ENCODE results near the gene ERG28.

Gene ERG28

GRCh38 chr14:75654127-75654732 is 6.4 kb downstream of the ERG28 start:
- Histone ChIP-seq H3F3A (ENCODE audit: insufficient read depth) (peaks cover 17% of the 10 kb centered on the region), H3K4me2 (ENCODE audit: low read depth, low read length, poor library complexity, severe bottlenecking) (no peak overlapping the region), H3K27me3 (ENCODE audit: low read length) (no peaks in the 10 kb centered on the region), H3K4me3 (ENCODE audit: insufficient read depth, low read length, poor library complexity, severe bottlenecking) (no peak overlapping the region), H2AFZ (ENCODE audit: low read depth, low read length, severe bottlenecking) (no peak overlapping the region), H3K36me3 (ENCODE audit: low read length) (peaks cover 10% of the 10 kb centered on the region; the same call in 1 of the 2 replicates), H4K20me1 (ENCODE audit: low read depth, low read length) (no peaks in the 10 kb centered on the region), H3K9me3 (ENCODE audit: insufficient read depth, low read length) (no peaks in the 10 kb centered on the region), H3K27ac (ENCODE audit: low read depth, low read length) (no peak overlapping the region), H3K9ac (ENCODE audit: low read length) (no peak overlapping the region), H3K9me2 (replicated peaks; ENCODE audit: insufficient read depth, low read length) (no peaks in the 10 kb centered on the region), H3K79me2 (ENCODE audit: insufficient read depth, low read length) (peaks cover 14% of the 10 kb centered on the region; the same call in 1 of the 2 replicates)
- TF ChIP-seq EZH2phosphoT487 (conservative IDR thresholded peaks at IDR 0.05; ENCODE audit: low read length) (no peak), CTCF (IDR thresholded peaks at IDR 0.05; ENCODE audit: insufficient read depth, low read length, poor library complexity, severe bottlenecking) (peak; percentile 83)

- H4K20me1 ChIP-seq (ENCODE audit: low read depth, low read length): no peaks in the 10 kb centered on the region
- H3K4me2 ChIP-seq (ENCODE audit: low read depth, low read length, poor library complexity, severe bottlenecking): no peak overlapping the region
- H3K27me3 ChIP-seq (ENCODE audit: low read length): no peaks in the 10 kb centered on the region
- H3K79me2 ChIP-seq (ENCODE audit: insufficient read depth, low read length): peaks cover 8% of the 10 kb centered on the region; the same call in 1 of the 2 replicates
- no peaks in the 10 kb centered on the region for H3K9me2 ChIP-seq (replicated peaks; ENCODE audit: insufficient read depth, low read length)
- H3F3A ChIP-seq (ENCODE audit: insufficient read depth): peaks cover 17% of the 10 kb centered on the region
- no peak overlapping the region for H2AFZ ChIP-seq (ENCODE audit: low read depth, low read length, severe bottlenecking)
- H3K4me3 ChIP-seq (ENCODE audit: insufficient read depth, low read length, poor library complexity, severe bottlenecking): no peak overlapping the region
- no peaks in the 10 kb centered on the region for H3K9me3 ChIP-seq (ENCODE audit: insufficient read depth, low read length)
- H3K27ac ChIP-seq (ENCODE audit: low read depth, low read length): no peak overlapping the region
- no peak for TF ChIP-seq CTCF (IDR thresholded peaks at IDR 0.05; ENCODE audit: insufficient read depth, low read length, poor library complexity, severe bottlenecking)
- no peak for TF ChIP-seq EZH2phosphoT487 (conservative IDR thresholded peaks at IDR 0.05; ENCODE audit: low read length)
- no peak overlapping the region for H3K9ac ChIP-seq (ENCODE audit: low read length)
- H3K36me3 ChIP-seq (ENCODE audit: low read length): peaks cover 10% of the 10 kb centered on the region; the same call in 1 of the 2 replicates
Measured at GRCh38 chr14:75653563-75653962, 7.1 kb downstream of the ERG28 start.

GRCh38 chr14:75650253-75651058 is 10.2 kb downstream of the ERG28 start:
- TF ChIP-seq CTCF (IDR thresholded peaks at IDR 0.05; ENCODE audit: insufficient read depth, low read length, poor library complexity, severe bottlenecking) (no peak), EZH2phosphoT487 (conservative IDR thresholded peaks at IDR 0.05; ENCODE audit: low read length) (no peak)
- no peak overlapping the region for H3K27ac ChIP-seq (ENCODE audit: low read depth, low read length)
- H3K4me3 ChIP-seq (ENCODE audit: insufficient read depth, low read length, poor library complexity, severe bottlenecking): no peak overlapping the region
- H2AFZ ChIP-seq (ENCODE audit: low read depth, low read length, severe bottlenecking): no peak overlapping the region
- no peaks in the 10 kb centered on the region for H3K9me2 ChIP-seq (replicated peaks; ENCODE audit: insufficient read depth, low read length)
- no peaks in the 10 kb centered on the region for H3K9me3 ChIP-seq (ENCODE audit: insufficient read depth, low read length)
- no peaks in the 10 kb centered on the region for H3K27me3 ChIP-seq (ENCODE audit: low read length)
- no peak overlapping the region for H3K4me2 ChIP-seq (ENCODE audit: low read depth, low read length, poor library complexity, severe bottlenecking)
- H3F3A ChIP-seq (ENCODE audit: insufficient read depth): peaks cover 12% of the 10 kb centered on the region
- peaks cover 7% of the 10 kb centered on the region; the same call in 1 of the 2 replicates for H3K36me3 ChIP-seq (ENCODE audit: low read length)
- H3K79me2 ChIP-seq (ENCODE audit: insufficient read depth, low read length): no peaks in the 10 kb centered on the region
- no peak overlapping the region for H3K9ac ChIP-seq (ENCODE audit: low read length)
- H4K20me1 ChIP-seq (ENCODE audit: low read depth, low read length): no peaks in the 10 kb centered on the region
